22Rv1 (cell line): Measurements from ENCODE around the gene CHI3L2.

Experiments
- H3K27ac ChIP-seq: fragments of 450-650 bp; 2 replicates; pipeline ENCODE4 v1.5.1; 2017
- CTCF ChIP-seq: fragments of 450-650 bp; IDR thresholded peaks from 2 replicates; pipeline ENCODE4 v1.5.1; 2017; ENCODE audit warnings: mild to moderate bottlenecking
- ZFX ChIP-seq: fragments of 450-650 bp; IDR thresholded peaks from 2 replicates; pipeline ENCODE4 v1.6.1; 2017; ENCODE audit warnings: antibody characterized with exemption, borderline replicate concordance

CHI3L2 gene

GRCh38 chr1:111232134-111232533 lies 4.6 kb downstream of the CHI3L2 start:
- no peak for TF ChIP-seq CTCF
- TF ChIP-seq ZFX = no peak
- no peak overlapping the region for H3K27ac ChIP-seq

- TF ChIP-seq ZFX = no peak
- H3K27ac ChIP-seq = no peak overlapping the region
These were observed 6.7 kb downstream of the CHI3L2 start for GRCh38 chr1:111234258-111234657.

- no peak for TF ChIP-seq ZFX
- TF ChIP-seq CTCF = no peak
- no peak overlapping the region for H3K27ac ChIP-seq
These were observed 7.4 kb downstream of the CHI3L2 start for GRCh38 chr1:111234866-111235265.

GRCh38 chr1:111236379-111236778 lies 8.9 kb downstream of the CHI3L2 start:
- TF ChIP-seq CTCF (no peak), ZFX (no peak)
- H3K27ac ChIP-seq = no peak overlapping the region

- H3K27ac ChIP-seq = no peak overlapping the region
- TF ChIP-seq ZFX (no peak), CTCF (no peak)
These were observed 9.3 kb downstream of the CHI3L2 start for GRCh38 chr1:111236806-111237205.

- TF ChIP-seq CTCF (no peak), ZFX (no peak)
- no peak overlapping the region for H3K27ac ChIP-seq
These were observed 10.7 kb downstream of the CHI3L2 start for GRCh38 chr1:111238056-111238795.

- TF ChIP-seq ZFX (no peak), CTCF (no peak)
- no peak overlapping the region for H3K27ac ChIP-seq
These were observed 14.3 kb downstream of the CHI3L2 start for GRCh38 chr1:111241797-111242196.
